ENCODE measurements around the gene PBX1.

The PBX1 gene

DNA sequence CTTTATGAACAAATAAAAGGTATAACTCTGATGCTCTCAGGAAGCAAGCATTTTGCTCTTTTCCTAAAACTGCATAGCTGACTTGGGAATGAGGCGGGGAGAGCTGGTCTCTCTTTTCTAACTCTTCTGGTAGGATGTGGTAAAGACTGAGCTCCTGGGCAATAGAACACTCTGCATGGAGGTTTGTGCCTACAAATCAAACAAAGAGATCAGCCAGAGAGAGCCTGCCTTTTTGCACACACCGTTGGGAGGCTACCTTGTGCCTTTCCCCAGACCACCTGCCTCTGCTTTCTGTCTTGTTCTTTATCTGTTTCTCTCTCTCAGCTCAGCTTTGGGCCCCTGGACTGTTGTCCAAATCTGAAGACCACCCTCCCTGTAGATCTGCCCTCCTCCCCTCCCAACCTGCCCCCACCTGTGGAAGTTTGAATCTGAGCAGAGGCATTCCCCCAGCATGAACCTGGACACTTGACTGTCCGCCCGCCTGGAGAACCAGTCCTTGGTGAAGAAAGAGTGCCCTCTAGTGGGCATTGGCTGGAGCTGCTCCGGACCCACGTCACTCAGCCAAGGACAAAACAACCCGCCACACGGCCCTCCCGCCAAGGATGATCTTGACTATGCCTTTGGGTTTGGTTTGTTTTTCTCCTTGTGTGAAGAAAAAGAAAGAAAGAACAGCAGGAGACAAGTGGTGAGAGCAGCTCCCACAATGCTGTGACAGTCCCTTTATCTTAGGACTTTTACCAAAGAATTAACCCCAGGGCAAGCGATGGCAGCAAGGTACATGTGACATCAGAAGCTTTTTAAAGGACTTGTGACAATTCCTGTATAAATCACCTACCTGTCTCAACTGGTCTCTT is 228.2 kb downstream of the PBX1 start (continued):
- TF ChIP-seq, protein P1, sequence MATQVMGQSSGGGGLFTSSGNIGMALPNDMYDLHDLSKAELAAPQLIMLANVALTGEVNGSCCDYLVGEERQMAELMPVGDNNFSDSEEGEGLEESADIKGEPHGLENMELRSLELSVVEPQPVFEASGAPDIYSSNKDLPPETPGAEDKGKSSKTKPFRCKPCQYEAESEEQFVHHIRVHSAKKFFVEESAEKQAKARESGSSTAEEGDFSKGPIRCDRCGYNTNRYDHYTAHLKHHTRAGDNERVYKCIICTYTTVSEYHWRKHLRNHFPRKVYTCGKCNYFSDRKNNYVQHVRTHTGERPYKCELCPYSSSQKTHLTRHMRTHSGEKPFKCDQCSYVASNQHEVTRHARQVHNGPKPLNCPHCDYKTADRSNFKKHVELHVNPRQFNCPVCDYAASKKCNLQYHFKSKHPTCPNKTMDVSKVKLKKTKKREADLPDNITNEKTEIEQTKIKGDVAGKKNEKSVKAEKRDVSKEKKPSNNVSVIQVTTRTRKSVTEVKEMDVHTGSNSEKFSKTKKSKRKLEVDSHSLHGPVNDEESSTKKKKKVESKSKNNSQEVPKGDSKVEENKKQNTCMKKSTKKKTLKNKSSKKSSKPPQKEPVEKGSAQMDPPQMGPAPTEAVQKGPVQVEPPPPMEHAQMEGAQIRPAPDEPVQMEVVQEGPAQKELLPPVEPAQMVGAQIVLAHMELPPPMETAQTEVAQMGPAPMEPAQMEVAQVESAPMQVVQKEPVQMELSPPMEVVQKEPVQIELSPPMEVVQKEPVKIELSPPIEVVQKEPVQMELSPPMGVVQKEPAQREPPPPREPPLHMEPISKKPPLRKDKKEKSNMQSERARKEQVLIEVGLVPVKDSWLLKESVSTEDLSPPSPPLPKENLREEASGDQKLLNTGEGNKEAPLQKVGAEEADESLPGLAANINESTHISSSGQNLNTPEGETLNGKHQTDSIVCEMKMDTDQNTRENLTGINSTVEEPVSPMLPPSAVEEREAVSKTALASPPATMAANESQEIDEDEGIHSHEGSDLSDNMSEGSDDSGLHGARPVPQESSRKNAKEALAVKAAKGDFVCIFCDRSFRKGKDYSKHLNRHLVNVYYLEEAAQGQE (tag by site-specific recombination; IDR thresholded peaks at IDR 0.05): no peak
- TF ChIP-seq, protein P2, sequence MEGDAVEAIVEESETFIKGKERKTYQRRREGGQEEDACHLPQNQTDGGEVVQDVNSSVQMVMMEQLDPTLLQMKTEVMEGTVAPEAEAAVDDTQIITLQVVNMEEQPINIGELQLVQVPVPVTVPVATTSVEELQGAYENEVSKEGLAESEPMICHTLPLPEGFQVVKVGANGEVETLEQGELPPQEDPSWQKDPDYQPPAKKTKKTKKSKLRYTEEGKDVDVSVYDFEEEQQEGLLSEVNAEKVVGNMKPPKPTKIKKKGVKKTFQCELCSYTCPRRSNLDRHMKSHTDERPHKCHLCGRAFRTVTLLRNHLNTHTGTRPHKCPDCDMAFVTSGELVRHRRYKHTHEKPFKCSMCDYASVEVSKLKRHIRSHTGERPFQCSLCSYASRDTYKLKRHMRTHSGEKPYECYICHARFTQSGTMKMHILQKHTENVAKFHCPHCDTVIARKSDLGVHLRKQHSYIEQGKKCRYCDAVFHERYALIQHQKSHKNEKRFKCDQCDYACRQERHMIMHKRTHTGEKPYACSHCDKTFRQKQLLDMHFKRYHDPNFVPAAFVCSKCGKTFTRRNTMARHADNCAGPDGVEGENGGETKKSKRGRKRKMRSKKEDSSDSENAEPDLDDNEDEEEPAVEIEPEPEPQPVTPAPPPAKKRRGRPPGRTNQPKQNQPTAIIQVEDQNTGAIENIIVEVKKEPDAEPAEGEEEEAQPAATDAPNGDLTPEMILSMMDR (tag by site-specific recombination; IDR thresholded peaks at IDR 0.05): peak; percentile 95
- TF ChIP-seq ZNF830 (tag by site-specific recombination; IDR thresholded peaks at IDR 0.05; ENCODE audit: low read depth) (no peak), ZNF658 (tag by site-specific recombination; IDR thresholded peaks at IDR 0.05) (no peak), RBAK (tag by site-specific recombination; IDR thresholded peaks at IDR 0.05) (no peak), ZNF175 (tag by site-specific recombination; IDR thresholded peaks at IDR 0.05) (no peak), ZNF548 (tag by site-specific recombination; IDR thresholded peaks at IDR 0.05) (no peak), ZNF146 (tag by site-specific recombination; IDR thresholded peaks at IDR 0.05) (no peak), SP7 (tag by site-specific recombination; IDR thresholded peaks at IDR 0.05) (peak; percentile 32; the same call in 1 of the 2 replicates), ZNF37A (tag by site-specific recombination; IDR thresholded peaks at IDR 0.05) (no peak), ZNF629 (tag by site-specific recombination; IDR thresholded peaks at IDR 0.05) (peak; percentile 83), SCRT1 (tag by site-specific recombination; IDR thresholded peaks at IDR 0.05; ENCODE audit: borderline replicate concordance) (peak; percentile 99), ZNF660 (tag by site-specific recombination; IDR thresholded peaks at IDR 0.05) (no peak), ZNF133 (tag by site-specific recombination; IDR thresholded peaks at IDR 0.05) (no peak), GFI1B (tag by site-specific recombination; IDR thresholded peaks at IDR 0.05) (0 out of 2 replicates have a peak, but pooled peaks have one; percentile 52), KLF10 (tag by site-specific recombination; IDR thresholded peaks at IDR 0.05) (peak; percentile 38; the same call in 1 of the 2 replicates)
- TF ChIP-seq, protein P3, sequence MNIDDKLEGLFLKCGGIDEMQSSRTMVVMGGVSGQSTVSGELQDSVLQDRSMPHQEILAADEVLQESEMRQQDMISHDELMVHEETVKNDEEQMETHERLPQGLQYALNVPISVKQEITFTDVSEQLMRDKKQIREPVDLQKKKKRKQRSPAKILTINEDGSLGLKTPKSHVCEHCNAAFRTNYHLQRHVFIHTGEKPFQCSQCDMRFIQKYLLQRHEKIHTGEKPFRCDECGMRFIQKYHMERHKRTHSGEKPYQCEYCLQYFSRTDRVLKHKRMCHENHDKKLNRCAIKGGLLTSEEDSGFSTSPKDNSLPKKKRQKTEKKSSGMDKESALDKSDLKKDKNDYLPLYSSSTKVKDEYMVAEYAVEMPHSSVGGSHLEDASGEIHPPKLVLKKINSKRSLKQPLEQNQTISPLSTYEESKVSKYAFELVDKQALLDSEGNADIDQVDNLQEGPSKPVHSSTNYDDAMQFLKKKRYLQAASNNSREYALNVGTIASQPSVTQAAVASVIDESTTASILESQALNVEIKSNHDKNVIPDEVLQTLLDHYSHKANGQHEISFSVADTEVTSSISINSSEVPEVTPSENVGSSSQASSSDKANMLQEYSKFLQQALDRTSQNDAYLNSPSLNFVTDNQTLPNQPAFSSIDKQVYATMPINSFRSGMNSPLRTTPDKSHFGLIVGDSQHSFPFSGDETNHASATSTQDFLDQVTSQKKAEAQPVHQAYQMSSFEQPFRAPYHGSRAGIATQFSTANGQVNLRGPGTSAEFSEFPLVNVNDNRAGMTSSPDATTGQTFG (tag by site-specific recombination; IDR thresholded peaks at IDR 0.05; ENCODE audit: borderline replicate concordance): no peak
- TF ChIP-seq, protein P4, sequence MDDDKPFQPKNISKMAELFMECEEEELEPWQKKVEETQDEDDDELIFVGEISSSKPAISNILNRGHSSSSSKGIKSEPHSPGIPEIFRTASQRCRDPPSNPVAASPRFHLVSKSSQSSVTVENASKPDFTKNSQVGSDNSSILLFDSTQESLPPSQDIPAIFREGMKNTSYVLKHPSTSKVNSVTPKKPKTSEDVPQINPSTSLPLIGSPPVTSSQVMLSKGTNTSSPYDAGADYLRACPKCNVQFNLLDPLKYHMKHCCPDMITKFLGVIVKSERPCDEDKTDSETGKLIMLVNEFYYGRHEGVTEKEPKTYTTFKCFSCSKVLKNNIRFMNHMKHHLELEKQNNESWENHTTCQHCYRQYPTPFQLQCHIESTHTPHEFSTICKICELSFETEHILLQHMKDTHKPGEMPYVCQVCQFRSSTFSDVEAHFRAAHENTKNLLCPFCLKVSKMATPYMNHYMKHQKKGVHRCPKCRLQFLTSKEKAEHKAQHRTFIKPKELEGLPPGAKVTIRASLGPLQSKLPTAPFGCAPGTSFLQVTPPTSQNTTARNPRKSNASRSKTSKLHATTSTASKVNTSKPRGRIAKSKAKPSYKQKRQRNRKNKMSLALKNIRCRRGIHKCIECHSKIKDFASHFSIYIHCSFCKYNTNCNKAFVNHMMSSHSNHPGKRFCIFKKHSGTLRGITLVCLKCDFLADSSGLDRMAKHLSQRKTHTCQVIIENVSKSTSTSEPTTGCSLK (tag by site-specific recombination; IDR thresholded peaks at IDR 0.05): no peak
- TF ChIP-seq, protein P5, sequence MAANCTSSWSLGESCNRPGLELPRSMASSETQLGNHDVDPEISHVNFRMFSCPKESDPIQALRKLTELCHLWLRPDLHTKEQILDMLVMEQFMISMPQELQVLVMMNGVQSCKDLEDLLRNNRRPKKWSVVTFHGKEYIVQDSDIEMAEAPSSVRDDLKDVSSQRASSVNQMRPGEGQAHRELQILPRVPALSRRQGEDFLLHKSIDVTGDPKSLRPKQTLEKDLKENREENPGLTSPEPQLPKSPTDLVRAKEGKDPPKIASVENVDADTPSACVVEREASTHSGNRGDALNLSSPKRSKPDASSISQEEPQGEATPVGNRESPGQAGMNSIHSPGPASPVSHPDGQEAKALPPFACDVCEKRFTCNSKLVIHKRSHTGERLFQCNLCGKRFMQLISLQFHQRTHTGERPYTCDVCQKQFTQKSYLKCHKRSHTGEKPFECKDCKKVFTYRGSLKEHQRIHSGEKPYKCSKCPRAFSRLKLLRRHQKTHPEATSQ (tag by site-specific recombination; IDR thresholded peaks at IDR 0.05): no peak
- TF ChIP-seq, protein P6, sequence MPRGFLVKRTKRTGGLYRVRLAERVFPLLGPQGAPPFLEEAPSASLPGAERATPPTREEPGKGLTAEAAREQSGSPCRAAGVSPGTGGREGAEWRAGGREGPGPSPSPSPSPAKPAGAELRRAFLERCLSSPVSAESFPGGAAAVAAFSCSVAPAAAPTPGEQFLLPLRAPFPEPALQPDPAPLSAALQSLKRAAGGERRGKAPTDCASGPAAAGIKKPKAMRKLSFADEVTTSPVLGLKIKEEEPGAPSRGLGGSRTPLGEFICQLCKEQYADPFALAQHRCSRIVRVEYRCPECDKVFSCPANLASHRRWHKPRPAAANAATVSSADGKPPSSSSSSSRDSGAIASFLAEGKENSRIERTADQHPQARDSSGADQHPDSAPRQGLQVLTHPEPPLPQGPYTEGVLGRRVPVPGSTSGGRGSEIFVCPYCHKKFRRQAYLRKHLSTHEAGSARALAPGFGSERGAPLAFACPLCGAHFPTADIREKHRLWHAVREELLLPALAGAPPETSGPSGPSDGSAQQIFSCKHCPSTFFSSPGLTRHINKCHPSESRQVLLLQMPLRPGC (tag by site-specific recombination; IDR thresholded peaks at IDR 0.05): peak; percentile 57; the same call in 1 of the 2 replicates
